Mesenchymal stem cell (in vitro differentiated cells and primary cell): ENCODE results near the gene THOC6.

ENCODE experiments used
- DNase-seq: peaks from one replicate; pipeline ENCODE4 v3.0.0-alpha.2; 2013
- H2AFZ ChIP-seq: one replicate; pipeline ENCODE4 v1.6.1; 2013; ENCODE audit warnings: low read depth, mild to moderate bottlenecking, control low read depth, inconsistent platforms, low read length, moderate library complexity
- H2AK5ac ChIP-seq: 2 replicates; pipeline ENCODE4 v1.6.1; 2013; ENCODE audit warnings: low read length, moderate library complexity, mild to moderate bottlenecking, inconsistent platforms; ENCODE audit not compliant: severe bottlenecking
- H2BK120ac ChIP-seq: one replicate; pipeline ENCODE4 v1.6.1; 2013; ENCODE audit warnings: low read depth, mild to moderate bottlenecking, inconsistent platforms, low read length, moderate library complexity
- H2BK12ac ChIP-seq, 2 experiments: one replicate each; pipeline ENCODE4 v1.6.1; 2013; ENCODE audit warnings: inconsistent platforms in 2 of 2, low read length in 2 of 2, mild to moderate bottlenecking in 2 of 2, moderate library complexity in 2 of 2, control low read depth in 1 of 2
- H2BK15ac ChIP-seq: one replicate; pipeline ENCODE4 v1.6.1; 2013; ENCODE audit warnings: mild to moderate bottlenecking, low read depth, inconsistent platforms; ENCODE audit not compliant: poor library complexity, severe bottlenecking
- H2BK5ac ChIP-seq: 2 replicates; pipeline ENCODE4 v1.6.1; 2013; ENCODE audit warnings: low read depth, mild to moderate bottlenecking, low read length, control low read depth, inconsistent platforms; ENCODE audit not compliant: poor library complexity, severe bottlenecking
- H3K14ac ChIP-seq, 2 experiments: one replicate each; pipeline ENCODE4 v1.6.1; 2013; ENCODE audit warnings: inconsistent platforms in 2 of 2, low read length in 2 of 2, control low read depth in 1 of 2, mild to moderate bottlenecking in 1 of 2, moderate library complexity in 1 of 2
- H3K18ac ChIP-seq, 2 experiments: one replicate each; pipeline ENCODE4 v1.6.1; 2013; ENCODE audit warnings: inconsistent platforms in 2 of 2, low read length in 2 of 2, control low read depth in 1 of 2, low read depth in 1 of 2, mild to moderate bottlenecking in 1 of 2
- H3K23ac ChIP-seq, 2 experiments: one replicate each; pipeline ENCODE4 v1.6.1; 2013; ENCODE audit warnings: inconsistent platforms in 2 of 2, low read length in 2 of 2, mild to moderate bottlenecking in 2 of 2, moderate library complexity in 2 of 2, control low read depth in 1 of 2
- H3K27ac ChIP-seq: 2 replicates; pipeline ENCODE4 v1.5.1; 2013; ENCODE audit warnings: mild to moderate bottlenecking, moderate library complexity, low read length, control low read depth, inconsistent platforms; ENCODE audit not compliant: poor library complexity, severe bottlenecking
- H3K27me3 ChIP-seq, 2 experiments: 2 replicates each; pipeline versions ENCODE4 v1.6.1 to v1.7.0; 2013; ENCODE audit warnings: low read length in 2 of 2, mild to moderate bottlenecking in 2 of 2, moderate library complexity in 2 of 2, control low read depth in 1 of 2, inconsistent platforms in 1 of 2; ENCODE audit not compliant: control insufficient read depth in 1 of 2, insufficient read depth in 1 of 2
- H3K36me3 ChIP-seq, 2 experiments: 2 replicates each; pipeline versions ENCODE4 v1.6.1 to v1.7.0; 2013; ENCODE audit warnings: low read length in 2 of 2, control low read depth in 1 of 2, inconsistent platforms in 1 of 2, low read depth in 1 of 2, mild to moderate bottlenecking in 1 of 2; ENCODE audit not compliant: insufficient read depth in 2 of 2, control insufficient read depth in 1 of 2
- H3K4ac ChIP-seq, 2 experiments: one replicate each; pipeline ENCODE4 v1.6.1; 2013; ENCODE audit warnings: inconsistent platforms in 2 of 2, low read length in 2 of 2, mild to moderate bottlenecking in 2 of 2, moderate library complexity in 2 of 2, control low read depth in 1 of 2, low read depth in 1 of 2
- H3K4me1 ChIP-seq: 2 replicates; pipeline ENCODE4 v1.6.1; 2013; ENCODE audit warnings: low read depth, low read length, control low read depth; ENCODE audit not compliant: control insufficient read depth, insufficient read depth
- H3K4me2 ChIP-seq: 2 replicates; pipeline ENCODE4 v1.6.1; 2013; ENCODE audit warnings: low read length, mild to moderate bottlenecking, inconsistent platforms; ENCODE audit not compliant: poor library complexity, severe bottlenecking
- H3K4me3 ChIP-seq, 2 experiments: 2 replicates each; pipeline versions ENCODE4 v1.5.1 to v1.7.0; 2013; ENCODE audit warnings: low read length in 2 of 2, mild to moderate bottlenecking in 2 of 2, control low read depth in 1 of 2, low read depth in 1 of 2; ENCODE audit not compliant: insufficient read depth in 1 of 2
- H3K79me1 ChIP-seq: replicated peaks from 2 replicates; pipeline ENCODE4 v1.6.1; 2013; ENCODE audit warnings: mild to moderate bottlenecking, control low read depth, low read length, inconsistent platforms; ENCODE audit not compliant: poor library complexity, severe bottlenecking
- H3K9ac ChIP-seq: 2 replicates; pipeline ENCODE4 v1.7.0; 2013; ENCODE audit warnings: mild to moderate bottlenecking, low read length, moderate library complexity
- H3K9me3 ChIP-seq: 2 replicates; pipeline ENCODE4 v1.7.0; 2013; ENCODE audit warnings: mild to moderate bottlenecking, low read length; ENCODE audit not compliant: control insufficient read depth
- H4K8ac ChIP-seq: one replicate; pipeline ENCODE4 v1.6.1; 2013; ENCODE audit warnings: inconsistent platforms, mild to moderate bottlenecking, low read length, moderate library complexity
- H4K91ac ChIP-seq: one replicate; pipeline ENCODE4 v1.6.1; 2013; ENCODE audit warnings: mild to moderate bottlenecking, low read length, inconsistent platforms
- WGBS: methylation state at CpG from one replicate; pipeline ENCODE4 v1.1.7; 2013; ENCODE audit warnings: mixed read lengths; 5-methylcytosine and 5-hydroxymethylcytosine counted together

The THOC6 gene

GRCh38 chr16:3004319-3004718 is 19.5 kb upstream of the THOC6 start:
- Histone ChIP-seq H2AFZ (no peak overlapping the region), H2BK5ac (no peak overlapping the region), H3K4me3 (peak overlapping the region in 1 of 2 experiments; percentile 40), H2BK120ac (no peak overlapping the region), H3K27ac (no peak overlapping the region), H3K14ac (no peak overlapping the region), H3K36me3 (no peaks in the 10 kb centered on the region), H2BK12ac (no peak overlapping the region), H3K18ac (no peak overlapping the region), H3K4me1 (peaks cover 12% of the 10 kb centered on the region), H3K9me3 (no peaks in the 10 kb centered on the region), H3K23ac (no peak overlapping the region), H2AK5ac (no peak overlapping the region), H2BK15ac (no peak overlapping the region), H3K4me2 (peak overlapping the region; percentile 56), H3K4ac (no peak overlapping the region), H4K91ac (no peak overlapping the region), H4K8ac (no peak overlapping the region), H3K27me3 (peaks cover 61 to 66% of the 10 kb centered on the region in 2 experiments), H3K79me1 (no peaks in the 10 kb centered on the region), H3K9ac (no peak overlapping the region)
- no peak for DNase-seq
- WGBS = 0% methylated on average over 1 of the region's 67 CpGs

GRCh38 chr16:3004781-3005284 is 19.0 kb upstream of the THOC6 start:
- Histone ChIP-seq H2AFZ (no peak overlapping the region), H3K4me1 (peaks cover 15% of the 10 kb centered on the region), H3K9me3 (no peaks in the 10 kb centered on the region), H2BK12ac (no peak overlapping the region), H2BK120ac (no peak overlapping the region), H3K36me3 (no peaks in the 10 kb centered on the region), H2BK15ac (no peak overlapping the region), H4K8ac (no peak overlapping the region), H3K14ac (no peak overlapping the region), H2BK5ac (no peak overlapping the region), H3K23ac (no peak overlapping the region), H3K4me3 (no peak overlapping the region), H3K4ac (no peak overlapping the region), H3K9ac (no peak overlapping the region), H3K27me3 (peaks cover 61 to 66% of the 10 kb centered on the region in 2 experiments), H3K18ac (no peak overlapping the region), H3K27ac (no peak overlapping the region), H4K91ac (no peak overlapping the region), H3K79me1 (no peaks in the 10 kb centered on the region), H2AK5ac (no peak overlapping the region), H3K4me2 (peak overlapping the region; percentile 79)
- DNase-seq = no peak
- 5% methylated on average over 23 of the region's 25 CpGs for WGBS

GRCh38 chr16:3007059-3007956 is 16.5 kb upstream of the THOC6 start:
- 62% methylated on average over 13 of the region's 13 CpGs for WGBS
- Histone ChIP-seq H2AK5ac (no peak overlapping the region), H2BK5ac (no peak overlapping the region)

DNA sequence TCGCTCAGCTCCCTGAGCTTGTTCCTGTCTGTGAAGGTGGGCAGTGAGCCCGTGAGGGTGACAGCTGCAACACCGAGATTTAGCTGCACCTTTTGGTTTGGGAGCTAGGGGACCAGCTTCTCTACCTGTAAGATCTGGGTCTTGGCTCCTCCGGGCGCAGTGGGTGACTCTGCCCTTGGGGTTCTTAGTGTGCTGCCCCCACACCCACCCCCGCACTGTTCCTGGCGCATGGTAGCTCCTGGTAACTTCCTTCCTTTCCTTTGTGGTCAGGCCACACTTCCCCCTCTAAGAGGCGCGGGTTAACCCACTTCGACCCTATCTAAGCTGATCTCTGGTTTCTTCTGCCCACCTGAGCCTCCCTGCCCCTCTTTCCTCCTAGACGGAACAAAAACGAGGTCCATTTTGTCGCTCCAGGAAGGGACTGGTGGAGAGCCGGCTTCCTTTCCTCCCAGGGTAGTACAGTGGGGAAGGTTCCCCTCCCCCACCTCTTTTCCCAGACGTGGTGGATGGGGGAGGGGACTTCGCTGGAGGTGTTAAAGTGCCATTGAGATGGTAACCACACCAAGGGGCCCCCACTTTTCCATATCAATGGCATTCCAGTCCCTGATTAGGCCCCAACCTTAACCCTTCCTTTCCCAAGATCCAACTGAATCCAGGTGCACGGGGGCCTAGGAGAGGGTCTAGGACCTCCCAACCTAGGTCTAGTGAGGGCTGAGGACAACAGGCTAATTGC is 15.7 kb upstream of the THOC6 start:
- no peak overlapping the region for H3K4me2 ChIP-seq
- peak overlapping the region in 1 of 2 experiments; percentile 64 for H3K4ac ChIP-seq
- H3K36me3 ChIP-seq = no peaks in the 10 kb centered on the region
- H3K9ac ChIP-seq = no peak overlapping the region
- H3K9me3 ChIP-seq = no peaks in the 10 kb centered on the region
- DNase-seq = no peak
- no peak overlapping the region for H4K8ac ChIP-seq
- H2BK12ac ChIP-seq = no peak overlapping the region
- H3K23ac ChIP-seq = no peak overlapping the region
- no peak overlapping the region for H2BK15ac ChIP-seq
- peaks cover 34% of the 10 kb centered on the region for H3K4me1 ChIP-seq
- WGBS = 18% methylated on average over 12 of the region's 17 CpGs
- no peak overlapping the region for H2BK5ac ChIP-seq
- no peak overlapping the region for H4K91ac ChIP-seq
- no peaks in the 10 kb centered on the region for H3K79me1 ChIP-seq
- peaks cover 75 to 81% of the 10 kb centered on the region in 2 experiments for H3K27me3 ChIP-seq
- no peak overlapping the region for H3K18ac ChIP-seq
- H2AFZ ChIP-seq = no peak overlapping the region
- no peak overlapping the region for H2AK5ac ChIP-seq
- H3K27ac ChIP-seq = no peak overlapping the region
- H3K14ac ChIP-seq = no peak overlapping the region
- no peak overlapping the region for H3K4me3 ChIP-seq
- H2BK120ac ChIP-seq = no peak overlapping the region

More at GRCh38 chr16:3007059-3007956, 16.5 kb upstream of the THOC6 start:
- Histone ChIP-seq H3K14ac (no peak overlapping the region), H3K27me3 (peaks cover 67 to 73% of the 10 kb centered on the region in 2 experiments), H3K4me1 (peaks cover 26% of the 10 kb centered on the region), H3K36me3 (no peaks in the 10 kb centered on the region), H4K91ac (no peak overlapping the region), H3K23ac (no peak overlapping the region), H3K9ac (no peak overlapping the region), H3K9me3 (no peaks in the 10 kb centered on the region), H2BK15ac (no peak overlapping the region), H2AFZ (no peak overlapping the region), H3K4me2 (no peak overlapping the region), H3K4ac (peak overlapping the region in 1 of 2 experiments; percentile 64), H4K8ac (no peak overlapping the region), H2BK120ac (no peak overlapping the region), H3K27ac (no peak overlapping the region), H2BK12ac (no peak overlapping the region), H3K4me3 (no peak overlapping the region), H3K18ac (no peak overlapping the region), H3K79me1 (no peaks in the 10 kb centered on the region)
- no peak for DNase-seq
